Ascending aorta (tissue), 2 donors: ENCODE data around the gene RIMBP2. TPM values are rescaled to one million over a fixed set of nuclear protein-coding genes. Genes with fewer than 3 reads are reported as not detected.

ENCODE experiments used
- DNase-seq, 2 donors: peaks; one replicate each; pipeline ENCODE4 v3.0.0-alpha.2; 2019; ENCODE audit warnings: low spot score in 2 of 2
- H3K27ac ChIP-seq, 2 donors: fragments of 200-600 bp; sonication (generic); one replicate each; pipeline ENCODE4 v1.5.1; 2016 to 2017; ENCODE audit warnings: mild to moderate bottlenecking in 1 of 2
- H3K27me3 ChIP-seq: fragments of 200-600 bp; sonication (generic); one replicate; pipeline ENCODE4 v1.5.1; 2017
- H3K36me3 ChIP-seq, 2 donors: fragments of 200-600 bp; sonication (generic); one replicate each; pipeline ENCODE4 v1.5.1; 2016
- H3K4me1 ChIP-seq, 2 donors: fragments of 200-600 bp; sonication (generic); one replicate each; pipeline ENCODE4 v1.5.1; 2016 to 2017; ENCODE audit warnings: mild to moderate bottlenecking in 1 of 2
- H3K4me3 ChIP-seq, 2 donors: fragments of 200-600 bp; sonication (generic); one replicate each; pipeline ENCODE4 v1.5.1; 2016 to 2017; ENCODE audit warnings: mild to moderate bottlenecking in 1 of 2
- H3K9me3 ChIP-seq, 2 donors: fragments of 200-600 bp; sonication (generic); one replicate each; pipeline ENCODE4 v1.5.1; 2016
- CTCF ChIP-seq, 3 experiments: fragments of 200-600 bp in 2 of 3; fragments of 450-650 bp in 1 of 3; sonication (generic) in 2 of 3; IDR thresholded peaks; one replicate each; pipeline ENCODE4 v1.5.1; 2016 to 2019; ENCODE audit warnings: antibody characterized with exemption in 3 of 3, mild to moderate bottlenecking in 1 of 3, moderate library complexity in 1 of 3
- intact Hi-C: fragments of 100-400 bp; cut with DNase I; formaldehyde crosslinking; loops from one replicate; pipeline ENCODE4 v1.15.1; 2023
- total RNA-seq: library from RNA; depleted of rRNA; stranded (reverse); fragments of >200 nt; gene quantifications from one replicate; pipeline ENCODE4 v1.1.0, GENCODE V29; 2016

RIMBP2 gene
- total RNA-seq, 1 donor from 2014 or later = not detected

DNA sequence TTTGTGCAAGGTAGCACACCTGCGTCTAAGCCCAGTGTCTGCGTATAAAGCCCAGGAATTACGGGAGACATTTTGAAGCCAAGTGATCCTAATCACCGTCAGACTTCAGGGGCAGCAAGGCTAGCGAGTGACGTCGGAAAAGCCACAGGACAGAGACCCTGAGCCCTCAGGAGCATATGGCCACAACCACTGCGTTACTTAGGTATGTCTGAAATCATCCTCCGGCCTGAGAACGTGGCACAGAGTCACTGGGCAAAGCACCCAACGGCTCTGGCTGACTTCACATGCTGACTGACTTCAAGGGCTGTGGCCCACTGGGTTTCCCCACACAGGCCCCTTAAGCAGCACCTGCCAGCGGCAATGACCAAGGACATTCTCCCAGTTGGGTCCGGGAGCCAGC, 71.5 kb downstream of the RIMBP2 start:
- Histone ChIP-seq H3K4me1 (no peaks in the 10 kb centered on the region), H3K9me3 (no peaks in the 10 kb centered on the region), H3K27ac (no peak overlapping the region), H3K27me3 (no peaks in the 10 kb centered on the region), H3K4me3 (no peak overlapping the region), H3K36me3 (no peaks in the 10 kb centered on the region)
- intact Hi-C loops = no loop called here
- no peak for TF ChIP-seq CTCF (IDR thresholded peaks at IDR 0.05)
- DNase-seq = peak in 1 of 2 donors; percentile 58

GRCh38 chr12:130644146-130644545, 72.0 kb downstream of the RIMBP2 start:
- H3K27me3 ChIP-seq = no peaks in the 10 kb centered on the region
- DNase-seq = peak in 1 of 2 donors; percentile 22
- intact Hi-C loops = no loop called here
- H3K36me3 ChIP-seq = no peaks in the 10 kb centered on the region
- H3K4me3 ChIP-seq = no peak overlapping the region
- H3K9me3 ChIP-seq = no peaks in the 10 kb centered on the region
- H3K27ac ChIP-seq = no peak overlapping the region
- TF ChIP-seq CTCF (IDR thresholded peaks at IDR 0.05) = no peak
- H3K4me1 ChIP-seq = no peaks in the 10 kb centered on the region

GRCh38 chr12:130642856-130643255, 73.2 kb downstream of the RIMBP2 start:
- H3K36me3 ChIP-seq = no peaks in the 10 kb centered on the region
- no peaks in the 10 kb centered on the region for H3K27me3 ChIP-seq
- H3K4me1 ChIP-seq = no peaks in the 10 kb centered on the region
- no peak overlapping the region for H3K4me3 ChIP-seq
- H3K9me3 ChIP-seq = no peaks in the 10 kb centered on the region
- DNase-seq = peak in 1 of 2 donors; percentile 45
- no peak overlapping the region for H3K27ac ChIP-seq
- intact Hi-C loops = no loop called here
- no peak for TF ChIP-seq CTCF (IDR thresholded peaks at IDR 0.05)

DNA sequence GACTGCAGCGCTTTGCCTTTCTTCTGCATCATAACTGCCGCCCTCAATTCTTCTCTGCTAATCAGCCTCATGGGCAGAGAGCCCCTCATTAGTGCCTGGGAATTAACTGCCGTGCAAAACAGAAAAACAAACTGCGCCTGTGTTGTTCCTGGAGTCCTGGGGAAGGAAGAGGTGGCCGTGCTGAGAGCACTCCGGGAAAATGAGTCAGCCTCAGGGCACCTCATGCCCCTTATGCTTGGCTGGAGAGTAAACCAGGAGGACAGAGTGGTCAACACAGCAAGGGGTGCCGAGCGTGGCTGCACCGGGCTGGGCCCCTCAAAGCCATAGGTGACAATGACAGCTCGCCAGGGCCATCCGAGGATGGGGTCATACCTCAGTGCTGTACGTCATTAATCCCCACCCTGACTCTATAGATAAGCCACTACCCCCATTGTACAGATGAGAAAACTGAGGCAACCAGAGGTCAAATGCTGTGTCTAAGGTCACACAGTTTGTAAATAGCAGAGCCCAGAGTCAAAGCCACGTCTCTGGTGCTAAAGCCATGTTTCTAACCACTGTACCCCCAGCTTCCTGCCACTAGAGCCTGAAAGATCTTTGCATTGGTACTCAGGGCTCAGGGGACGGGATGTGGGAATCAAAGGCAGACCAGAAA, 74.4 kb downstream of the RIMBP2 start:
- no peak overlapping the region for H3K27ac ChIP-seq
- H3K36me3 ChIP-seq = no peaks in the 10 kb centered on the region
- peak in 1 of 2 donors; percentile 22 for DNase-seq
- no peaks in the 10 kb centered on the region for H3K4me1 ChIP-seq
- no peaks in the 10 kb centered on the region for H3K9me3 ChIP-seq
- H3K4me3 ChIP-seq = no peak overlapping the region
- intact Hi-C loops = no loop called here
- no peak for TF ChIP-seq CTCF (IDR thresholded peaks at IDR 0.05)
- no peaks in the 10 kb centered on the region for H3K27me3 ChIP-seq

- no peak for TF ChIP-seq CTCF (IDR thresholded peaks at IDR 0.05)
- H3K9me3 ChIP-seq = no peaks in the 10 kb centered on the region
- intact Hi-C loops = no loop called here
- no peaks in the 10 kb centered on the region for H3K27me3 ChIP-seq
- no peak overlapping the region for H3K27ac ChIP-seq
- peak in 1 of 2 donors; percentile 24 for DNase-seq
- H3K4me3 ChIP-seq = no peak overlapping the region
- H3K36me3 ChIP-seq = no peaks in the 10 kb centered on the region
- no peaks in the 10 kb centered on the region for H3K4me1 ChIP-seq
These were observed 75.2 kb downstream of the RIMBP2 start for GRCh38 chr12:130640901-130641300.

- Histone ChIP-seq H3K9me3 (no peaks in the 10 kb centered on the region), H3K4me3 (no peak overlapping the region), H3K36me3 (no peaks in the 10 kb centered on the region), H3K27me3 (no peaks in the 10 kb centered on the region), H3K4me1 (no peaks in the 10 kb centered on the region), H3K27ac (no peak overlapping the region)
- TF ChIP-seq CTCF (IDR thresholded peaks at IDR 0.05) = no peak
- DNase-seq = peak in 1 of 2 donors; percentile 47
- intact Hi-C loops = no loop called here
These were observed 75.6 kb downstream of the RIMBP2 start for GRCh38 chr12:130640496-130640895.
